Measurements from ENCODE around the gene PC. TPM values are rescaled to one million over a fixed set of nuclear protein-coding genes. Genes with fewer than 3 reads are reported as not detected.

The PC gene
- total and polyA plus RNA-seq, 9 of the 15 experiments (the other 6 are each of a cell fraction or from before 2014, with no cell fraction given), result 0.94 to 38.0 (median 8.7) TPM

GRCh38 chr11:66843776-66844495 lies 114.2 kb downstream of the PC start (continued):
- TF ChIP-seq PBX2 (CRISPR knock-in tag; IDR thresholded peaks at IDR 0.05; ENCODE audit: low read depth), result no peak
- TF ChIP-seq PBX2 (tag; conservative IDR thresholded peaks at IDR 0.05; ENCODE audit: low read depth), result no peak
- no peak for TF ChIP-seq SMAD3 (CRISPR knock-in tag; conservative IDR thresholded peaks at IDR 0.05)
- TF ChIP-seq DMBX1 (CRISPR knock-in tag; IDR thresholded peaks at IDR 0.05; ENCODE audit: borderline replicate concordance), result no peak
- TF ChIP-seq KLF16 (IDR thresholded peaks at IDR 0.05), result no peak
- TF ChIP-seq ZNF133 (CRISPR knock-in tag; IDR thresholded peaks at IDR 0.05), result no peak
- TF ChIP-seq CREBBP (IDR thresholded peaks at IDR 0.05; ENCODE audit: low read depth, low read length), result no peak
- TF ChIP-seq KLF1 (tag; IDR thresholded peaks at IDR 0.05), result no peak
- TF ChIP-seq MITF (IDR thresholded peaks at IDR 0.05), result no peak
- no peak for TF ChIP-seq HEY1 (CRISPR knock-in tag; IDR thresholded peaks at IDR 0.05; ENCODE audit: borderline replicate concordance)
- TF ChIP-seq TCF3 (CRISPR knock-in tag; IDR thresholded peaks at IDR 0.05), result no peak
